WTC11 (cell line): ENCODE results near the gene PPP3R1. TPM values are rescaled to one million over a fixed set of nuclear protein-coding genes. Genes with fewer than 3 reads are reported as not detected.
A peak's percentile ranks its signal among the peaks of the same experiment; 100 is the strongest.

ENCODE experiments used
- ATAC-seq: fragments of 200-7000 bp; cut with Tn5 transposase; 2 replicates; pipeline ENCODE4 v1.10.0; 2021; ENCODE audit warnings: mild to moderate bottlenecking, moderate library complexity
- CTCF ChIA-PET: fragments of 300-600 bp; sonication (Branson Sonifier 250); formaldehyde crosslinking; loops from one replicate; lab custom pipeline; 2021; ENCODE audit warnings: antibody characterized with exemption; lab: Charles Lee
- POLR2A ChIA-PET: fragments of 350-600 bp; sonication (Branson Sonifier 250); formaldehyde crosslinking; loops from one replicate; lab custom pipeline; 2021; ENCODE audit warnings: antibody characterized with exemption; lab: Charles Lee
- DNase-seq: peaks from one replicate; pipeline ENCODE4 v3.0.0; 2021; ENCODE audit warnings: low spot score
- H3K27ac Mint-ChIP-seq: 2 replicates; pipeline ENCODE4 v1.8.0; 2021; ENCODE audit warnings: mixed read lengths
- H3K27me3 Mint-ChIP-seq: 2 replicates; pipeline ENCODE4 v1.8.0; 2021; ENCODE audit warnings: low read depth, mild to moderate bottlenecking, moderate library complexity, mixed read lengths
- H3K36me3 Mint-ChIP-seq: 2 replicates; pipeline ENCODE4 v1.8.0; 2021; ENCODE audit warnings: mixed read lengths
- H3K4me1 Mint-ChIP-seq: 2 replicates; pipeline ENCODE4 v1.8.0; 2022; ENCODE audit warnings: mixed read lengths
- H3K4me3 Mint-ChIP-seq: 2 replicates; pipeline ENCODE4 v1.8.0; 2021; ENCODE audit warnings: mild to moderate bottlenecking, moderate library complexity, mixed read lengths
- H3K9me3 Mint-ChIP-seq: 2 replicates; pipeline ENCODE4 v1.8.0; 2021; ENCODE audit warnings: mixed read lengths
- CREB1 ChIP-seq: sonication (generic); formaldehyde crosslinking; IDR thresholded peaks from 2 replicates; pipeline ENCODE4 v1.8.0; 2023; ENCODE audit warnings: mild to moderate bottlenecking, missing genetic modification reagents
- CREM ChIP-seq: sonication (generic); formaldehyde crosslinking; IDR thresholded peaks from 2 replicates; pipeline ENCODE4 v1.8.1; 2022; ENCODE audit warnings: mild to moderate bottlenecking, missing genetic modification reagents, moderate library complexity
- FOXP1 ChIP-seq: sonication (generic); formaldehyde crosslinking; IDR thresholded peaks from 2 replicates; pipeline ENCODE4 v1.8.0; 2022; ENCODE audit warnings: missing genetic modification reagents, mild to moderate bottlenecking, moderate library complexity, borderline replicate concordance
- GRHL2 ChIP-seq: fragments of 250-450 bp; sonication (Bioruptor Pico); IDR thresholded peaks from 2 replicates; pipeline ENCODE4 v1.8.0; 2022; ENCODE audit warnings: mild to moderate bottlenecking, moderate library complexity; ENCODE audit not compliant: insufficient replicate concordance, severe bottlenecking
- JAZF1 ChIP-seq: fragments of 250-450 bp; sonication (Bioruptor Pico); IDR thresholded peaks from 2 replicates; pipeline ENCODE4 v1.9.0; 2021; ENCODE audit warnings: moderate library complexity, mild to moderate bottlenecking, inconsistent platforms
- NFE2L1 ChIP-seq: sonication (generic); formaldehyde crosslinking; IDR thresholded peaks from 2 replicates; pipeline ENCODE4 v1.8.1; 2023; ENCODE audit warnings: missing genetic modification reagents
- OVOL2 ChIP-seq: fragments of 250-450 bp; sonication (Bioruptor Pico); IDR thresholded peaks from 2 replicates; pipeline ENCODE4 v1.9.0; 2021; ENCODE audit warnings: mild to moderate bottlenecking, borderline replicate concordance
- ZNF121 ChIP-seq: sonication (generic); formaldehyde crosslinking; IDR thresholded peaks from 2 replicates; pipeline ENCODE4 v1.8.0; 2023; ENCODE audit warnings: missing genetic modification reagents
- total RNA-seq: library from RNA; stranded (reverse); gene quantifications from 3 replicates; pipeline ENCODE4 v1.2.3, GENCODE V29; 2021
- TF ChIP-seq, protein P1 (sequence below): fragments of 250-450 bp; sonication (Bioruptor Pico); IDR thresholded peaks from 2 replicates; pipeline ENCODE4 v1.9.0; 2021; ENCODE audit warnings: moderate library complexity, mild to moderate bottlenecking, inconsistent platforms, borderline replicate concordance
- TF ChIP-seq, protein P2 (sequence below): sonication (generic); formaldehyde crosslinking; IDR thresholded peaks from 2 replicates; pipeline ENCODE4 v1.8.0; 2022; ENCODE audit warnings: mild to moderate bottlenecking, missing genetic modification reagents
- TF ChIP-seq, protein P3 (sequence below): sonication (generic); formaldehyde crosslinking; IDR thresholded peaks from 2 replicates; pipeline ENCODE4 v1.8.0; 2023; ENCODE audit warnings: missing genetic modification reagents, mild to moderate bottlenecking, borderline replicate concordance
- TF ChIP-seq, protein P4 (sequence below): sonication (generic); formaldehyde crosslinking; IDR thresholded peaks from 2 replicates; pipeline ENCODE4 v1.8.1; 2022; ENCODE audit warnings: low read depth, missing genetic modification reagents, borderline replicate concordance
- TF ChIP-seq, protein P5 (sequence below): fragments of 250-450 bp; sonication (Bioruptor Pico); IDR thresholded peaks from 2 replicates; pipeline ENCODE4 v1.9.0; 2021; ENCODE audit warnings: mild to moderate bottlenecking
- TF ChIP-seq, protein P6 (sequence below): sonication (generic); formaldehyde crosslinking; IDR thresholded peaks from 2 replicates; pipeline ENCODE4 v1.8.1; 2023; ENCODE audit warnings: mild to moderate bottlenecking, missing genetic modification reagents, borderline replicate concordance
- TF ChIP-seq, protein P7 (sequence below): sonication (generic); formaldehyde crosslinking; IDR thresholded peaks from 2 replicates; pipeline ENCODE4 v1.8.0; 2022; ENCODE audit warnings: mild to moderate bottlenecking, missing genetic modification reagents
- TF ChIP-seq, protein P8 (sequence below): sonication (generic); formaldehyde crosslinking; IDR thresholded peaks from 2 replicates; pipeline ENCODE4 v1.8.1; 2023; ENCODE audit warnings: mild to moderate bottlenecking, moderate library complexity, missing genetic modification reagents

The PPP3R1 gene
- total RNA-seq, 1 experiment from 2014 or later = 61.4 TPM

DNA sequence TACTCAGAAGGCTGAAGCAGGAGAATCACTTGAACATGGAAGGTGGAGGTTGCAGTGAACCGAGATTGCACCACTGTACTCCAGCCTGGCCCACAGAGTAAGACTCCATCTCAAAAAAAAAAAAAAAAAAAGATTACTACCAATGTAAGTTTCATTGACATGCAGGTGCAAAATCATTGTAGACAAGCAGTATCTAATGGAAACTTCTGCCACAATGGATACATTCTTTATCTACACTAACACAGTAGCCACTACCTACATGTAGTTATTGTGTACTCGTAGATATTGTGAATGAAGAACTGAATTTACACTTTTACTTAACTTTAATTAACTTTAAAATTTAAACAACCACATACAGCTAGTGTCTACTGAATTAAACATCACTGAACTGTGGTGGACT is 10.6 kb downstream of the PPP3R1 start:
- TF ChIP-seq ZNF121 = peak; percentile 45; the same call in 1 of the 2 replicates
- TF ChIP-seq, protein P1, sequence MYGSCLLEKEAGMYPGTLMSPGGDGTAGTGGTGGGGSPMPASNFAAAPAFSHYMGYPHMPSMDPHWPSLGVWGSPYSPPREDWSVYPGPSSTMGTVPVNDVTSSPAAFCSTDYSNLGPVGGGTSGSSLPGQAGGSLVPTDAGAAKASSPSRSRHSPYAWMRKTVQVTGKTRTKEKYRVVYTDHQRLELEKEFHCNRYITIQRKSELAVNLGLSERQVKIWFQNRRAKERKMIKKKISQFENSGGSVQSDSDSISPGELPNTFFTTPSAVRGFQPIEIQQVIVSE (CRISPR knock-in tag) = no peak
- no peak for DNase-seq
- H3K9me3 Mint-ChIP-seq = no peaks in the 10 kb centered on the region
- H3K27ac Mint-ChIP-seq = no peak overlapping the region; the same call in 1 of the 2 replicates
- CTCF ChIA-PET = no interaction called here
- ATAC-seq = no peak
- no peaks in the 10 kb centered on the region for H3K27me3 Mint-ChIP-seq
- POLR2A ChIA-PET = no interaction called here
- peaks cover 40% of the 10 kb centered on the region for H3K4me1 Mint-ChIP-seq
- no peaks in the 10 kb centered on the region for H3K36me3 Mint-ChIP-seq
- H3K4me3 Mint-ChIP-seq = no peak overlapping the region

DNA sequence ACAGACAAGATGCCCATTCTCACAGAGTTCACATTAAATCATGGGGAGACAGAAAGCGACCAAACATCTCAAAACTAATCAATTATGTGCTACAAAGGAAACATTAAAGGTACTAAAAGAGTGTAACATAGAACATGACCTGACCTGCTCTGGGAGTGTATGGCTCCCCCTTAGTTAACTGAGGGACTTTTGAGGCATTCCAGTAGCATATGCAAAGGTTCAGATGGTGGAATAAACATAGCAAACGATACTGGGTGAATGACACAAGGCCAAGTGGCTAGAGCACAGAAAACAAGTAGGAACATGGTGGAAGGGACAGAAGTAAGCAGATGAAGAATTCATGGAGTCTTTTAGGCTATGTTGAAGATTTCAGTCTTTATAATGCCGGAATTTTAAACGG is 11.9 kb downstream of the PPP3R1 start:
- Mint-ChIP-seq H3K27ac (peak overlapping the region; percentile 39), H3K4me3 (peak overlapping the region; percentile 1; the same call in 1 of the 2 replicates), H3K36me3 (no peaks in the 10 kb centered on the region), H3K4me1 (peaks cover 45% of the 10 kb centered on the region), H3K9me3 (no peaks in the 10 kb centered on the region), H3K27me3 (no peaks in the 10 kb centered on the region)
- ChIA-PET POLR2A (no interaction called here), CTCF (no interaction called here)
- peak; percentile 63 for ATAC-seq
- no peak for DNase-seq
- TF ChIP-seq, protein P2, sequence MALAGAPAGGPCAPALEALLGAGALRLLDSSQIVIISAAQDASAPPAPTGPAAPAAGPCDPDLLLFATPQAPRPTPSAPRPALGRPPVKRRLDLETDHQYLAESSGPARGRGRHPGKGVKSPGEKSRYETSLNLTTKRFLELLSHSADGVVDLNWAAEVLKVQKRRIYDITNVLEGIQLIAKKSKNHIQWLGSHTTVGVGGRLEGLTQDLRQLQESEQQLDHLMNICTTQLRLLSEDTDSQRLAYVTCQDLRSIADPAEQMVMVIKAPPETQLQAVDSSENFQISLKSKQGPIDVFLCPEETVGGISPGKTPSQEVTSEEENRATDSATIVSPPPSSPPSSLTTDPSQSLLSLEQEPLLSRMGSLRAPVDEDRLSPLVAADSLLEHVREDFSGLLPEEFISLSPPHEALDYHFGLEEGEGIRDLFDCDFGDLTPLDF (CRISPR knock-in tag) = no peak
- no peak for TF ChIP-seq JAZF1 (CRISPR knock-in tag)
- TF ChIP-seq, protein P3, sequence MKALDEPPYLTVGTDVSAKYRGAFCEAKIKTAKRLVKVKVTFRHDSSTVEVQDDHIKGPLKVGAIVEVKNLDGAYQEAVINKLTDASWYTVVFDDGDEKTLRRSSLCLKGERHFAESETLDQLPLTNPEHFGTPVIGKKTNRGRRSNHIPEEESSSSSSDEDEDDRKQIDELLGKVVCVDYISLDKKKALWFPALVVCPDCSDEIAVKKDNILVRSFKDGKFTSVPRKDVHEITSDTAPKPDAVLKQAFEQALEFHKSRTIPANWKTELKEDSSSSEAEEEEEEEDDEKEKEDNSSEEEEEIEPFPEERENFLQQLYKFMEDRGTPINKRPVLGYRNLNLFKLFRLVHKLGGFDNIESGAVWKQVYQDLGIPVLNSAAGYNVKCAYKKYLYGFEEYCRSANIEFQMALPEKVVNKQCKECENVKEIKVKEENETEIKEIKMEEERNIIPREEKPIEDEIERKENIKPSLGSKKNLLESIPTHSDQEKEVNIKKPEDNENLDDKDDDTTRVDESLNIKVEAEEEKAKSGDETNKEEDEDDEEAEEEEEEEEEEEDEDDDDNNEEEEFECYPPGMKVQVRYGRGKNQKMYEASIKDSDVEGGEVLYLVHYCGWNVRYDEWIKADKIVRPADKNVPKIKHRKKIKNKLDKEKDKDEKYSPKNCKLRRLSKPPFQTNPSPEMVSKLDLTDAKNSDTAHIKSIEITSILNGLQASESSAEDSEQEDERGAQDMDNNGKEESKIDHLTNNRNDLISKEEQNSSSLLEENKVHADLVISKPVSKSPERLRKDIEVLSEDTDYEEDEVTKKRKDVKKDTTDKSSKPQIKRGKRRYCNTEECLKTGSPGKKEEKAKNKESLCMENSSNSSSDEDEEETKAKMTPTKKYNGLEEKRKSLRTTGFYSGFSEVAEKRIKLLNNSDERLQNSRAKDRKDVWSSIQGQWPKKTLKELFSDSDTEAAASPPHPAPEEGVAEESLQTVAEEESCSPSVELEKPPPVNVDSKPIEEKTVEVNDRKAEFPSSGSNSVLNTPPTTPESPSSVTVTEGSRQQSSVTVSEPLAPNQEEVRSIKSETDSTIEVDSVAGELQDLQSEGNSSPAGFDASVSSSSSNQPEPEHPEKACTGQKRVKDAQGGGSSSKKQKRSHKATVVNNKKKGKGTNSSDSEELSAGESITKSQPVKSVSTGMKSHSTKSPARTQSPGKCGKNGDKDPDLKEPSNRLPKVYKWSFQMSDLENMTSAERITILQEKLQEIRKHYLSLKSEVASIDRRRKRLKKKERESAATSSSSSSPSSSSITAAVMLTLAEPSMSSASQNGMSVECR (CRISPR knock-in tag) = no peak
- no peak for TF ChIP-seq FOXP1
- TF ChIP-seq NFE2L1 (CRISPR knock-in tag) = no peak
- TF ChIP-seq GRHL2 = no peak
- TF ChIP-seq, protein P1 (CRISPR knock-in tag) = no peak
- TF ChIP-seq CREB1 = no peak
- TF ChIP-seq, protein P4, sequence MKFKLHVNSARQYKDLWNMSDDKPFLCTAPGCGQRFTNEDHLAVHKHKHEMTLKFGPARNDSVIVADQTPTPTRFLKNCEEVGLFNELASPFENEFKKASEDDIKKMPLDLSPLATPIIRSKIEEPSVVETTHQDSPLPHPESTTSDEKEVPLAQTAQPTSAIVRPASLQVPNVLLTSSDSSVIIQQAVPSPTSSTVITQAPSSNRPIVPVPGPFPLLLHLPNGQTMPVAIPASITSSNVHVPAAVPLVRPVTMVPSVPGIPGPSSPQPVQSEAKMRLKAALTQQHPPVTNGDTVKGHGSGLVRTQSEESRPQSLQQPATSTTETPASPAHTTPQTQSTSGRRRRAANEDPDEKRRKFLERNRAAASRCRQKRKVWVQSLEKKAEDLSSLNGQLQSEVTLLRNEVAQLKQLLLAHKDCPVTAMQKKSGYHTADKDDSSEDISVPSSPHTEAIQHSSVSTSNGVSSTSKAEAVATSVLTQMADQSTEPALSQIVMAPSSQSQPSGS (CRISPR knock-in tag) = no peak
- TF ChIP-seq, protein P5, sequence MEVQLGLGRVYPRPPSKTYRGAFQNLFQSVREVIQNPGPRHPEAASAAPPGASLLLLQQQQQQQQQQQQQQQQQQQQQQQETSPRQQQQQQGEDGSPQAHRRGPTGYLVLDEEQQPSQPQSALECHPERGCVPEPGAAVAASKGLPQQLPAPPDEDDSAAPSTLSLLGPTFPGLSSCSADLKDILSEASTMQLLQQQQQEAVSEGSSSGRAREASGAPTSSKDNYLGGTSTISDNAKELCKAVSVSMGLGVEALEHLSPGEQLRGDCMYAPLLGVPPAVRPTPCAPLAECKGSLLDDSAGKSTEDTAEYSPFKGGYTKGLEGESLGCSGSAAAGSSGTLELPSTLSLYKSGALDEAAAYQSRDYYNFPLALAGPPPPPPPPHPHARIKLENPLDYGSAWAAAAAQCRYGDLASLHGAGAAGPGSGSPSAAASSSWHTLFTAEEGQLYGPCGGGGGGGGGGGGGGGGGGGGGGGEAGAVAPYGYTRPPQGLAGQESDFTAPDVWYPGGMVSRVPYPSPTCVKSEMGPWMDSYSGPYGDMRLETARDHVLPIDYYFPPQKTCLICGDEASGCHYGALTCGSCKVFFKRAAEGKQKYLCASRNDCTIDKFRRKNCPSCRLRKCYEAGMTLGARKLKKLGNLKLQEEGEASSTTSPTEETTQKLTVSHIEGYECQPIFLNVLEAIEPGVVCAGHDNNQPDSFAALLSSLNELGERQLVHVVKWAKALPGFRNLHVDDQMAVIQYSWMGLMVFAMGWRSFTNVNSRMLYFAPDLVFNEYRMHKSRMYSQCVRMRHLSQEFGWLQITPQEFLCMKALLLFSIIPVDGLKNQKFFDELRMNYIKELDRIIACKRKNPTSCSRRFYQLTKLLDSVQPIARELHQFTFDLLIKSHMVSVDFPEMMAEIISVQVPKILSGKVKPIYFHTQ (CRISPR knock-in tag) = no peak
- no peak for TF ChIP-seq OVOL2 (CRISPR knock-in tag)
- TF ChIP-seq, protein P6, sequence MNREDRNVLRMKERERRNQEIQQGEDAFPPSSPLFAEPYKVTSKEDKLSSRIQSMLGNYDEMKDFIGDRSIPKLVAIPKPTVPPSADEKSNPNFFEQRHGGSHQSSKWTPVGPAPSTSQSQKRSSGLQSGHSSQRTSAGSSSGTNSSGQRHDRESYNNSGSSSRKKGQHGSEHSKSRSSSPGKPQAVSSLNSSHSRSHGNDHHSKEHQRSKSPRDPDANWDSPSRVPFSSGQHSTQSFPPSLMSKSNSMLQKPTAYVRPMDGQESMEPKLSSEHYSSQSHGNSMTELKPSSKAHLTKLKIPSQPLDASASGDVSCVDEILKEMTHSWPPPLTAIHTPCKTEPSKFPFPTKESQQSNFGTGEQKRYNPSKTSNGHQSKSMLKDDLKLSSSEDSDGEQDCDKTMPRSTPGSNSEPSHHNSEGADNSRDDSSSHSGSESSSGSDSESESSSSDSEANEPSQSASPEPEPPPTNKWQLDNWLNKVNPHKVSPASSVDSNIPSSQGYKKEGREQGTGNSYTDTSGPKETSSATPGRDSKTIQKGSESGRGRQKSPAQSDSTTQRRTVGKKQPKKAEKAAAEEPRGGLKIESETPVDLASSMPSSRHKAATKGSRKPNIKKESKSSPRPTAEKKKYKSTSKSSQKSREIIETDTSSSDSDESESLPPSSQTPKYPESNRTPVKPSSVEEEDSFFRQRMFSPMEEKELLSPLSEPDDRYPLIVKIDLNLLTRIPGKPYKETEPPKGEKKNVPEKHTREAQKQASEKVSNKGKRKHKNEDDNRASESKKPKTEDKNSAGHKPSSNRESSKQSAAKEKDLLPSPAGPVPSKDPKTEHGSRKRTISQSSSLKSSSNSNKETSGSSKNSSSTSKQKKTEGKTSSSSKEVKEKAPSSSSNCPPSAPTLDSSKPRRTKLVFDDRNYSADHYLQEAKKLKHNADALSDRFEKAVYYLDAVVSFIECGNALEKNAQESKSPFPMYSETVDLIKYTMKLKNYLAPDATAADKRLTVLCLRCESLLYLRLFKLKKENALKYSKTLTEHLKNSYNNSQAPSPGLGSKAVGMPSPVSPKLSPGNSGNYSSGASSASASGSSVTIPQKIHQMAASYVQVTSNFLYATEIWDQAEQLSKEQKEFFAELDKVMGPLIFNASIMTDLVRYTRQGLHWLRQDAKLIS (CRISPR knock-in tag) = no peak
- no peak for TF ChIP-seq CREM (CRISPR knock-in tag)
- TF ChIP-seq, protein P7, sequence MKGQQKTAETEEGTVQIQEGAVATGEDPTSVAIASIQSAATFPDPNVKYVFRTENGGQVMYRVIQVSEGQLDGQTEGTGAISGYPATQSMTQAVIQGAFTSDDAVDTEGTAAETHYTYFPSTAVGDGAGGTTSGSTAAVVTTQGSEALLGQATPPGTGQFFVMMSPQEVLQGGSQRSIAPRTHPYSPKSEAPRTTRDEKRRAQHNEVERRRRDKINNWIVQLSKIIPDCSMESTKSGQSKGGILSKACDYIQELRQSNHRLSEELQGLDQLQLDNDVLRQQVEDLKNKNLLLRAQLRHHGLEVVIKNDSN (CRISPR knock-in tag) = no peak
- TF ChIP-seq, protein P8, sequence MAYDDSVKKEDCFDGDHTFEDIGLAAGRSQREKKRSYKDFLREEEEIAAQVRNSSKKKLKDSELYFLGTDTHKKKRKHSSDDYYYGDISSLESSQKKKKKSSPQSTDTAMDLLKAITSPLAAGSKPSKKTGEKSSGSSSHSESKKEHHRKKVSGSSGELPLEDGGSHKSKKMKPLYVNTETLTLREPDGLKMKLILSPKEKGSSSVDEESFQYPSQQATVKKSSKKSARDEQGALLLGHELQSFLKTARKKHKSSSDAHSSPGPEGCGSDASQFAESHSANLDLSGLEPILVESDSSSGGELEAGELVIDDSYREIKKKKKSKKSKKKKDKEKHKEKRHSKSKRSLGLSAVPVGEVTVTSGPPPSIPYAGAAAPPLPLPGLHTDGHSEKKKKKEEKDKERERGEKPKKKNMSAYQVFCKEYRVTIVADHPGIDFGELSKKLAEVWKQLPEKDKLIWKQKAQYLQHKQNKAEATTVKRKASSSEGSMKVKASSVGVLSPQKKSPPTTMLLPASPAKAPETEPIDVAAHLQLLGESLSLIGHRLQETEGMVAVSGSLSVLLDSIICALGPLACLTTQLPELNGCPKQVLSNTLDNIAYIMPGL (CRISPR knock-in tag) = no peak
